GM21528 (cell line): ENCODE results near the gene DIO2.

Source experiments
- ATAC-seq: cut with Tn5 transposase; IDR thresholded peaks from one replicate; pipeline ENCODE4 v1.9.1; 2021; ENCODE audit warnings: mild to moderate bottlenecking, moderate library complexity; ENCODE audit not compliant: unreplicated experiment, low FRiP score

DIO2 gene

DNA sequence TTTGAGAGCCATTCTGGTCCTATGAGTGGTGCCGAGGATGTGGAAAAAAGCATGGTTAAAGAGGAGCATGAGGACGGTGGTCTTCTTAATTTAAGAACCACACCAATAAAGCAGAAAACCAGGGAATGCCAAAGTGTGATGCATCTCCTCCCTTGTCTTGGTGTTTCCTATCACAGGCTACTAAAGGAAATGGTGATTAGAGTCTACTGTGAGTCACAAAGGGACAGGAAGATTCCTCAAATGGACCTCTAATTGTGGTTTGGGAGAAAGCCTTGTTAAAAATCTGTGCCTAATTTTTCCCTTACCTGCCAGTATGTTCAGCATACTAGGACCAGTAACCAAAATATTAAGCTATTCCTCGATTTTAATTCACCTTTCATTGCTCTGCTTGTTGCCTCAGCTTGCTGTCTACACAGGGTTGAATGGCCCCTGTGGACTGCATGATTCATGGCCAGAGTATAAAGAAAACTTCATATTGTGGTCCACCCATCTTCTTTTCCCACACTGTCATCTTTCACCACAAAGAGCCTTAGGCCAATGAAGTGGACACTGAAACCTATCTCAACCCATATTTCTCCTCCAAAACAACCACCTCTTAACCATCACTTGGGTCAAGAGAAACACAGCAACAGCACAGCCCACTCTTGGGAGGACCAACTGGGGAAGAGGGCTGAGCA is 38.8 kb downstream of the DIO2 start:
- ATAC-seq = no peak

DNA sequence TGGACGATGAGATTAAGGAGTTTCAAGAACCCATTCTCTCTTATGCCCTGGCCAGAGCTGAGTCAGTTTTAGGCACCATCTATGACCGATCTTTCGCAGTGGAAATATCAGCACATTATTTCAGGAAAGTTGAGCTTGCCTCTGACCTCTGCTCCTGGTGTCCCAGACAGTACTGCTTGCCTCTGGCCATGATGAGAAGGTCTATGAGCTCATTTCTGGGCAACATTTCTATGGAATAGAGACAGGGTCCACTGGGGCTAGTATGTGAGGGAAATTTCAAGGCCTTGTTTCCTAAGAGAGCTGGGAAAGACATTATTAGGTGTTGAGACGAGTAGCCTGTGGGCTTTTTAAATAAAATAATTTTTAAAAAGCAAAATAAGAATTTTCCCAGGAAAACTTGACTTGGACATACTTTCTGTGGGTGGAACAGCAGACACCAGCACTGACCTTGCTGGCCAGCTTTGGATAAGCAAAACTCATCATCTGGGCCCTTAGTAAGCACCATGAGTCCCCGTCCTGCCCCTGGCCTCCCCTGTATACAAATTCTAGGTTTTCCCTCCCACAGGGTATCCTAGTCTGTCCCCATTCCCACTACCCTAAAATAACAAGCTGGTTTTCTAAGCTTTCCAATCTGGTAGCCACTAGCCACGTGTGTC is 43.4 kb downstream of the DIO2 start:
- ATAC-seq = no peak

DNA sequence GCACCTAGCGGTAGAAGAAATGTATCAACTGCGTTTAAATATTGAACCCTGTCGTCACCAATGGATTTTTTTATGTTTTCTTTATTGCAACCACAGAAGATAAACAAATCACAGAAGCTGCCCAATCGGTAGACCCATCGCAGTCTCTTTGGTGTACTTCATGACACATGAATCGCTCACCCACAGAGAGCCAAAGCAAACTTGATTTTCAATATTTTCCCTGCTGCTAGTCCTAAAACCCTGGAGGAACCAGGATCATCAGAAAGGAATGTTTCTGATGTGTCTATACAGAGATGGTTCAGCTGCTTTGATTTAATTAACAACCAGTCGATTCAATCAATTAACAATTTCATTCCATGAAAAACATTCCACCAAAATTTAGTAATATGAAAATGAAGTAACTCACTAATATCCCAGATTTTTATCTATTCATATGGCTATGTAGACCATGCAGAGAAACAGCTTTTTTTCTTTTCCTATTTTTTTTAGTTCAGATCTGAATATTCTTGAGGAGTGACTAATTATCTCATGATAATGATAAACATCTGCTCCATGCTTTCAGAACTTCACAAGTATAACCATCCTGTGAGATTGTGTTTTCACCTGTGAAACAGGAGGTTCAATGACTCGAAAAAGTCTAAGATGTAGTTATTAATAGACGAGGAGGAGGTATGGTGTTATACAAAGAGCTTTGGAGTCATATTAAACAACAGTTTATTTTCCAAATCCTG is 46.1 kb downstream of the DIO2 start:
- no peak for ATAC-seq

DNA sequence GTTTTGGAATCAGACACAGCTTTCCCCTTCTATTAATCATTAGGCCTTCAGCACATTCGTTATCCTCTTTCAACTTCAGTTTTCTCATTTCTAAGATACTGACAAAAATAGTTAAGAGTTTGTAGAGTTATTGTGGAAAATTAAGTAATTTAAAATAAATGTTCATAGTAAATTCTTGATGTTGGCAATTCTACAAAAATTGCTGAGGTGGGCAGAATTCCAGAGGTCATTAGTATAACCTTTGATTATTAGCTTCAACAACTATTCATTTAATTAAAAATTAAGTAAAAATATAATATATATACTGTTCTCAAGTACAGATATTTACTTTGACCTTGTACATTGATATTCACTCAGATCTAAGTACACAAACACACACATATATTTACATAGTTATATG is 58.5 kb downstream of the DIO2 start:
- ATAC-seq = no peak

DNA sequence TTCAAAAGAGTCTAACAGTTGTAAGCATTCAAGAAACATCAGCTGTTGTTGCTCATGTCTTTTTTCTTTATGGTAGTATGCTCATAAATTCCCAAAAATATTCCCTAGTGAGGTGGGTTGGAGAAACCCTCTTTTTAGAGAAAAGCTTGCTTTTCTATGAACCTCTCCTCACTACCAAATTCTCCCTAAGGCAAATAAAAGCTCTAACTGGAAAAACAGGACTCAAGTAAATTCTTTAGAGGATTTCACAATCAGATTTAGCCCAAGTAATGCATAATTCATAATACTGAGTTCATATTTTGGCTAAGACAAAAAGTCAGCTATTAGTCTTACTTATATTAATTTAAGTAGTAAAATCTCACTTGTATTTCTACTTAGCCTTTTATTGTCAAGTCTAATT is 59.1 kb downstream of the DIO2 start:
- ATAC-seq = no peak

DNA sequence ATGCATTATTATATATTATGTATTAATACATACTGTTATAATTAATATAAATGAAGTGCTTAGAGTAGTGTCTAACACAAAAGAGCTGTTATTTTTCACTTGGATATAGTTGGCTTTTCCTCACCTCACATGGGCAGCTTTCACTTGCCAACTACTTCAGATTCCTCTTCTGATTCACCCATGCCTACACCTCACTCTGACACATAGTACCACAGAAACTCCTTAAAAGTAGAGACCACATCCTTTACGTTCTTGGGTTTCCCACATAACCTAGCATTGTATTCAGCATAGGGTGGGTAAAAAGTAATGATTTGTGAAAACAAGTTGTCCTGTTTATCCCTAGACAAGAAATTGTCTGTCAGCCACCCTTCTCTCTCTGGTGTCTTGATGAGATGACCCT is 61.0 kb downstream of the DIO2 start:
- ATAC-seq = no peak
